Adipose tissue (tissue), 3 donors: ENCODE results near the gene GRIFIN. TPM values are rescaled to one million over a fixed set of nuclear protein-coding genes. Genes with fewer than 3 reads are reported as not detected.

Experiments used
- H3K27ac ChIP-seq: one replicate; pipeline ENCODE4 v1.5.1; 2013; ENCODE audit warnings: low read depth, low read length
- WGBS, 3 donors: extraction: QIAGEN DNeasy Blood & Tissue Kit; methylation state at CpG; one replicate each; pipeline ENCODE4 v1.1.7; 2013; 5-methylcytosine and 5-hydroxymethylcytosine counted together
- polyA plus RNA-seq, 3 donors: library from polyadenylated mRNA; stranded (reverse); fragments of 200-250 nt; gene quantifications; one replicate each; pipeline ENCODE4 v1.2.3, GENCODE V29; 2013
- donor health status: healthy with polysubstance abuse.
- donor health status: Bipolar disorder and iron deficiency.
- donor health status: healthy.

The GRIFIN gene
- polyA plus RNA-seq, 3 donors, result not detected

DNA sequence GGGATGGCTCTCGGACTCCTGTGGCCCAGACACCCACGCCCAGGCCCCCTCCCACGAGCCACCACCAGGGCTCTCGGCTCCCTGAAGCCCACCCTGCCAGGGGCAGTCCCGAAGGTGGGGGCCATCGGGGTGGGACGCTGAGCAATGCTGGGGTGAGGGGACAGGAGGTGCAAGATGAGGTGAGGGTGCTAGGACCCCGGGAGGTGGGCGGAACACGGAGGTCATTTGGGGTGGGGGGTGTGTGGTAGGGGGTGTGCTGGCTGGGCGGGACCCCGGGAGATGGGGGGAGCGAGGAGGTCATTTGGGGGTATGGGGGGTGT is 26.4 kb upstream of the GRIFIN start:
- no peak overlapping the region for H3K27ac ChIP-seq
- 64 to 76% (median 72%) methylated on average over 13 of the region's 13 CpGs for WGBS, 3 donors

DNA sequence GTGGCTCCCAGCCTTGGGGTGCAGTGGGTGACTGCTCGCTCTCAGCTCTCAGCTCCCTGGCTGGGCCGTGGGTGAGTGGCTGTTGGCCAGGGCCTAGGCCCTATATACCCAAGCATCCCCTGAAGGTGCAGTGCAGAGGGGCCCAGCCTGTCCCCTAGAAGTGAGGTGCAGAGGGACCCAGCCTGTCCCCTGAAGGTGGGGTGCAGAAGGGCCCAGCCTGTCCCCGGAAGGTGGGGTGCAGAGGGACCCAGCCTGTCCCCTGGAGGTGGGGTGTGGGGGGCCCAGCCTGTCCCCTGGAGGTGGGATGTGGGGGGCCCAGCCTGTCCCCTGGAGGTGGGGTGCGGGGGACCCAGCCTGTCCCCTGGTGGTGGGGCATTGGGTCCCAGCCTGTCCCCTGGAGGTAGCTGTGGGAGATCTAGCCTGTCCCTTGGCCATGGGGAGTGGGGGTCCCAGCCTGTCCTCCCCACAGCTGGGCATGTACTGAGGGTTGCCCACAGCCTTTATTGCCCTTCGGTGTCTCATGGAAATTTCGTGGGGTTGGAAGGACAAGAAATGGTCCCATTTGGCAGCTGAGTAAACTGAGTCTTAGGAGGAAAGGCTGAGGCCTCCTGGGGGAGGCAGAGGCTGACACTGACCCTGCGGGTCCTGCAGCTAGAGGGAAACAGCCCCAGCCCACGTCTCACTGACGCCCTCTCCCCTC is 25.9 kb upstream of the GRIFIN start:
- 86 to 91% (median 88%) methylated on average over 9 of the region's 9 CpGs for WGBS, 3 donors
- no peak overlapping the region for H3K27ac ChIP-seq

- WGBS, 3 donors, result 92 to 95% (median 93%) methylated on average over 12 of the region's 12 CpGs
- H3K27ac ChIP-seq, result no peak overlapping the region
These were observed 24.5 kb upstream of the GRIFIN start for GRCh38 chr7:2500701-2501100.

DNA sequence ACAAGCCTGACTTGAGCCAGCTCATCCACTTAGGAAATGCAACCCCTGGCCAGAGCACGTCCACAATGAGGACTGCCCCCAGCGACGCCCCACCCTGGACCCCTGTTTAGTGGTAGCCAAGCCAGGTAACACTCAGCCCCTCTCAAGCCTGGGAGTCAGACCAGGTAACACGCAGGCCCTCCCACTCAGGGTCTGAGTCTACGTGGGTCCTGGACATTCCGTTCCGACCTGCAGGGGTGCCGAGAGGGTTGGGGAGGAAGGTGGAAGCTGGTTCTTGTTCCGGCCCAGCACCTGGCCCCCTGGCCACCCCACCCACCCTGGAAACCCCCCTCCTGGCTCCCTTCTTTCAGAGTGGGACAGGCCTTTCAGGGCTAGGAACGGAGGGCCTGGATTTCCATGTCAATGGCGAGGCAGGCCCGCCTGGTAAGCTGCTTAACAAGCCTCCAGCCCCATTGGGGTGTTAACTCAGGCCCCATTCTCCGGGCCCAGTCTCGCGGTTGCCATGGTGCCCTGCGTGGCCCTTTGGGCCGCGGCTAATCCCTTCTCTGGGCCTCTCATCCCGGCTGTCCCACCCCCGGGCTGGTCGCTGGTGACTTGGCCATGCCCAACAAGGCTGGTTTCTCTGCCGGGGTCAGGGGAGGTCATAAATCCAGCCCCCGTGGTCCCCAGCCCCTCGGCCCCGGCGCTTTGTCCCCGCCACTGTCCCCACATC is 23.7 kb upstream of the GRIFIN start:
- 86 to 93% (median 88%) methylated on average over 24 to 27 of the region's 27 CpGs for WGBS, 3 donors
- no peak overlapping the region for H3K27ac ChIP-seq

DNA sequence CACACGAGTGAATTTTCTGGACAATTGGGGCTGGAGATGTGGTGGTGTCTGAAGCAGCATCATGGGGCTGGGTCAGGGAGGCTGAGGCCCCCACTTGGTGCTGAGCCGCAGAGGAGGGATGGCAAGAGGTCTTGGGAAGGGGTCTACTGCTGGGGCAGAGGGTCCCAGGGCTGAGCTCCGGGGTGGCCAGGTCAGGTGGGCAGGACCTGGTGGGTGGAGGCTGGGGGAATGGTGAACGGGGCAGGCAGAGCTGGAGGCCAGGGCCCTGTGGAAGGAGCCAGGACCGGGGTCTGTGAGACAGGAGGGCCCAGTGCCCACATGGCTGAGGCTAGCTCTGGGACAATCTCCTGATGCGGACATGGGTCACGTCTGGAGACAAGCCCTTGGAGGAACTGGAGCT is 23.0 kb upstream of the GRIFIN start:
- 71 to 93% (median 88%) methylated on average over 7 of the region's 7 CpGs for WGBS, 3 donors

DNA sequence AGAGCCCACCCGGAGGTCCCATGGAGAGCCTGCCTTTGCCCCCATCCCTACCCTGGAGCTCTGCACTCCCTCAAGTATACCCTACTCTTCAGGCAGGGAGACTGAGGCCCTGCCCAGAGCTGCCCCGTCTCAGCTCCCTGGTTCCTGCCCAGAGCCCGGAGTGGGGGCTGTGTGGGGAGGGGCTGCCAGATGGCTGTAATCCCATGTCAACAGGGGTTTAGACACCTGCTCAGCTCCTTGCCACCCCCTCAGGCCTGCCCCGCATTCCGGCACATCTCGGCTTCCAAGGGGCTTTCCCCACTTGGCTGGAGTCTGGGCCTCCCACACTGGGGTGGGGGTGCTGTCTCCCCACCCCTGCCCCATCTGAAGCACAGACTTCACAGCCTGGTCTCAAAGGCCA is 22.5 kb upstream of the GRIFIN start:
- 74 to 85% (median 75%) methylated on average over 6 of the region's 6 CpGs for WGBS, 3 donors
- no peak overlapping the region for H3K27ac ChIP-seq

More for the DNA sequence above, 23.0 kb upstream of the GRIFIN start:
- no peak overlapping the region for H3K27ac ChIP-seq

- WGBS, 3 donors, result 37 to 58% (median 42%) methylated on average over 19 to 25 of the region's 25 CpGs
These were observed 21.5 kb upstream of the GRIFIN start for GRCh38 chr7:2497500-2498336.

DNA sequence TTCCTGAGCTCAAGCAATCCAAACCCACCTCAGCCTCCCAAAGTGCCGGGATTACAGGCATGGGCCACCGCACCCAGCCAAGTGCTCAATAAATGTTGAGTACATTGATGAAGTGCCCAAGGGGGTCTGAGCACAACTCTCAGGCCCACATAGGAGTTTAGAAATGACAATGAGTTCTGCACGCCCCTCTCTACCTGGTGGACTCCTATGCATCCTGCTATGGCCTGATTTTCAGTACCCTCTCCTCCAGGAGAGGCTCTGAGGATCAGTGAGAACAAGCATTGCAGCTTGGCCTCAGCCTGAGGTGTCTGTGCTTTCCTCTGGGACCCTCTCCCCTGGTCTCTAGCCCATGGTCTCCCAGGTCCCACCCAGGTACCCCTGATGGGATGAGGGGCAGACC is 20.9 kb upstream of the GRIFIN start:
- H3K27ac ChIP-seq, result no peak overlapping the region
- 95 to 100% (median 97%) methylated on average over 3 of the region's 3 CpGs for WGBS, 3 donors

More at GRCh38 chr7:2497500-2498336, 21.5 kb upstream of the GRIFIN start:
- no peak overlapping the region for H3K27ac ChIP-seq

DNA sequence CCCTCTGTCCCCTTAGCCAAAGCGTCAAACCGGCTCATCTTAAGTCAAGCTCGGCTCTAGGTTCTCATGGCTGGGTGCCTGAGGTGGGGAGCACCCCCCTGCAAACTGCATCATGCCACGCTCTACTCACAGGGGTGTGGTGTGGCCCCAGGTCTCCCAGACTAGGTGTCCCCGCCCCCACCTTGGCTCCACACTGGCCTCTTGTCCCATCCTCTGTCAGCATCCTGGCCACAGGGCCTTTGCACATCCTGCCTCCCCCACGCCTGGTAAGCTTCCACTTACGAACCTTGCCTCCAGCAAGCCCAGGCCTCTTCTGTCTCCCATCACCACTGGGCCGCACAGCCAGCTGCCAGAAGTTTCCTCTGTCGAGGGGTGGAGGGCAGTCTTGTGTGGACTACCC is 20.2 kb upstream of the GRIFIN start:
- H3K27ac ChIP-seq, result no peak overlapping the region
- whole genome bisulfite sequencing, 3 donors, result 88 to 94% (median 94%) methylated on average over 9 of the region's 9 CpGs

GRCh38 chr7:2495418-2496299 is 19.5 kb upstream of the GRIFIN start:
- H3K27ac ChIP-seq, result no peak overlapping the region
- 73 to 89% (median 83%) methylated on average over 22 to 25 of the region's 25 CpGs for WGBS, 3 donors

- 46 to 73% (median 47%) methylated on average over 26 to 32 of the region's 32 CpGs for WGBS, 3 donors
These were observed 18.3 kb upstream of the GRIFIN start for GRCh38 chr7:2494191-2495130.

DNA sequence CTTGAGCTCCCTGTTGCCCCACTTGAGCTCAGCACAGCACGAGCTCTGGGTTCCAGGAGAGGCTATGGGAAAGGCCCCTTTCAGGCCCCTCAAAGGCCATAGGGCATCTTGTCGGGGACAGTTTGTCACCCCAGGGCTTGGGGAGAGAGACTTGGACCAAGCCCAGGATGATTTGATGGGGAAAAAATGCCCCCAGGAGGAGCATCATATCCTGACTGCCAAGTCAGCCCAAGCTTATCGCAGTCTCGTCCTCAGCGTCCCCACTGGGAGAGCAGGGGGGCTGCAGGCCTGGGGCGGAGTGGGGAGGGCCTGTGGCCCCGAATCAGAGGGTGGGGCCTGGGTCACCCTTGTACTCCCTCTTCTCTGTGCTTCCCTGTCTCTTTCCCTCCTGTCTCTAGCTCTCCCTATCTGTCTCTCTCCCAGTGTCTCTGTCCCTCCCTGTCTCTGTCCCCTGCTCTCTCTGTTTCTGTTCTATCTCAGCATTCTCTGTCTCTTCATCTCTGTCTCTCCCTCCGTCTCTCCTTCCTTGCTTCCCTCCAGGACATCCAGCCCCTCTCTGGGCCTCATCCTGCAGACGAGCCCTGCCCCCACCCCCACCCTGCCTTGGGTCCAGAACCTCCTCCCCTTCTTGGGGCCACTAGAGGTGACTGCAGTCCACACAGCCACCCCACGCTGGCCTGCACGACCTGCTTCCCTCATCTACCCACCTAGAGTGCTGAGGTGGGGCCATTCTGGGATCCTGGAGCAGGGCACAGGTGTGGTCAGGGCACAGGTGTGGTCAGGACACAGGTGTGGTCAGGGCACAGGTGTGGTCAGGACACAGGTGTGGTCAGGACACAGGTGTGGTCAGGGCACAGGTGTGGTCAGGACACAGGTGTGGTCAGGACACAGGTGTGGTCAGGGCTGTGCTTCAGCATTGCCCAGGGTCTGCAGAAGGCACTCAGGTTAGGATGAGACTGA is 17.3 kb upstream of the GRIFIN start:
- WGBS, 3 donors, result 32 to 66% (median 54%) methylated on average over 10 of the region's 11 CpGs
- no peak overlapping the region for H3K27ac ChIP-seq

More at GRCh38 chr7:2494191-2495130, 18.3 kb upstream of the GRIFIN start:
- H3K27ac ChIP-seq, result no peak overlapping the region

DNA sequence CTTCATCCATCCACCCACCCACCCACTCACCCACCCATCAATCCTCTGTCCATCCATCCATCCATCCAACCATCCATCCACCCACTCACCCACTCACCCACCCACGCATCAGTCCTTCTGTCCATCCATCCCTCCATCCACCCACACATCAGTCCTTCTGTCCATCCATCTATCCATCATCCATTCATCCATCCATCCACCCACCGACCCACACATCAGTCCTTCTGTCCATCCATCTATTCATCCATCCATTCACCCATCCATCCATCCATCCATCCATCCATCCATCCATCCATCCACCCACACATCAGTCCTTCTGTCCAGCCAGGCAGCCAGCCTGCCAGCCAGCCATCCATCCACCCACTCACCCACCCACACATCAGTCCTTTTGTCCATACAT is 15.8 kb upstream of the GRIFIN start:
- no peak overlapping the region for H3K27ac ChIP-seq
- WGBS, 3 donors, result 91 to 97% (median 96%) methylated on average over 2 of the region's 2 CpGs

DNA sequence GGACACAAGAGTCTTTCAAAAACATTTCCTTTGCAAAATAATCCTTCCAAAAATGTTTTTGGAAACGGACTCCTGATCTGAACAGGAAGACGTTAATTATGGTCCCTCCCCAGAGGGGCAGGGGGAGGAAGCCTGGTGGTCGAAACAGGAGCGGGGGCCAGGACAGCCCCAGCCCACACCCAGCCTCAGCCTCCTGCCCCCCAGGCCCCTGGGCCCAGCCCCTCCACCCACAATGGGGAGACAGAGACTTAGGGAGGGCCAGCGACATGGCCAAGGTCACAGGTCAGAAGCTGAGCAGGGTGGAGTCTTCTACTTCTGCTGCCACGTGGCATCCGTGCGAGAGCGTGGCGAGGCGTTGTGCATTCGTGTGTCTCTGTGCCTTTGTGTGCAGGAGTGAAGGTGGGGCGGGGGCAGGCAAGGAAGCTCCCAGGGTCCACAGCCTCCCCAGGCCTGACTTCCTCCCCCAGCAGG is 14.0 kb upstream of the GRIFIN start:
- WGBS, 3 donors, result 28 to 74% (median 49%) methylated on average over 13 of the region's 13 CpGs

DNA sequence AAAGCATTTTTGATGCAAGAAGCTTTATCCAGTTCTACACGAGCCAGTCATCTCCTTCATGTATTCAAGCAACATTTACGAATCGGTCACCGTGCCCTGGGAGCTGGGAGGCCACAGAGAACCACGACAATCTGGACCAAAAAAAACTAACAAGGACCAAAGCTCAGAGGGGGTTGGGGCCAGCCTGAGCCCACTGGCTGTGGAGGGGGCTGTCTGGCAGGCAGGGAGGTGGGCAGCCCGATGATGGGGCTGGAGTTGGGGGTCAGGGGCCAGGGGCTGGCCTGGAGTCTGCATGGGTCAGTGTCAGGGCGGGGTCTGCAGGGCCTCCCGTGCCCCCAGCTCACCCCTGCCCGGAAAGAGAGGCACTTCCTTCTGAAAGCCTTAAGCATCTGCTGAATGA is 12.5 kb upstream of the GRIFIN start:
- 25 to 49% (median 29%) methylated on average over 9 of the region's 9 CpGs for WGBS, 3 donors
- H3K27ac ChIP-seq, result no peak overlapping the region

More for the DNA sequence above, 14.0 kb upstream of the GRIFIN start:
- no peak overlapping the region for H3K27ac ChIP-seq

GRCh38 chr7:2488272-2488645 is 12.1 kb upstream of the GRIFIN start:
- WGBS, 3 donors, result 44 to 67% (median 57%) methylated on average over 8 of the region's 8 CpGs
- H3K27ac ChIP-seq, result no peak overlapping the region
